Hepatocyte (in vitro differentiated cells): Measurements from ENCODE around the gene CT47C1. TPM values are rescaled to one million over a fixed set of nuclear protein-coding genes. Genes with fewer than 3 reads are reported as not detected.

Experiments used
- DNase-seq: peaks from one replicate; pipeline ENCODE4 v3.0.0-alpha.2; 2016; ENCODE audit warnings: low spot score
- H2AFZ ChIP-seq: fragments of 200-600 bp; sonication (generic); 2 replicates; pipeline ENCODE4 v1.6.0; 2016; ENCODE audit warnings: antibody characterized with exemption, mild to moderate bottlenecking
- H3K27ac ChIP-seq: fragments of 200-600 bp; sonication (generic); 2 replicates; pipeline ENCODE4 v1.5.1; 2016; ENCODE audit warnings: mild to moderate bottlenecking
- H3K27me3 ChIP-seq: fragments of 200-600 bp; sonication (generic); 2 replicates; pipeline ENCODE4 v1.6.1; 2016
- H3K36me3 ChIP-seq: fragments of 200-600 bp; sonication (generic); replicated peaks from 2 replicates; pipeline ENCODE4 v1.5.1; 2016; ENCODE audit warnings: low read depth; ENCODE audit not compliant: insufficient read depth
- H3K4me1 ChIP-seq: fragments of 200-600 bp; sonication (generic); 2 replicates; pipeline ENCODE4 v1.5.1; 2016; ENCODE audit warnings: mild to moderate bottlenecking, moderate library complexity; ENCODE audit not compliant: insufficient read depth
- H3K4me2 ChIP-seq: fragments of 200-600 bp; sonication (generic); 2 replicates; pipeline ENCODE4 v1.6.0; 2016
- H3K4me3 ChIP-seq: fragments of 200-600 bp; sonication (generic); 2 replicates; pipeline ENCODE4 v1.5.1; 2016; ENCODE audit warnings: mild to moderate bottlenecking
- H3K79me2 ChIP-seq: fragments of 200-600 bp; sonication (generic); 2 replicates; pipeline ENCODE4 v1.6.0; 2017; ENCODE audit warnings: mild to moderate bottlenecking
- H3K9me2 ChIP-seq: fragments of 200-600 bp; sonication (generic); replicated peaks from 2 replicates; pipeline ENCODE4 v1.6.0; 2017; ENCODE audit warnings: mild to moderate bottlenecking; ENCODE audit not compliant: insufficient read depth
- H3K9me3 ChIP-seq: fragments of 200-600 bp; sonication (generic); 2 replicates; pipeline ENCODE4 v1.5.1; 2016; ENCODE audit warnings: low read depth, mild to moderate bottlenecking
- H4K20me1 ChIP-seq: fragments of 200-600 bp; sonication (generic); 2 replicates; pipeline ENCODE4 v1.6.0; 2016; ENCODE audit warnings: mild to moderate bottlenecking; ENCODE audit not compliant: insufficient read depth, poor library complexity, severe bottlenecking
- CTCF ChIP-seq: fragments of 200-600 bp; sonication (generic); IDR thresholded peaks from 2 replicates; pipeline ENCODE4 v1.5.1; 2016; ENCODE audit warnings: antibody characterized with exemption, mild to moderate bottlenecking; ENCODE audit not compliant: poor library complexity
- EZH2 ChIP-seq: fragments of 200-600 bp; sonication (generic); IDR thresholded peaks from 2 replicates; pipeline ENCODE4 v1.6.1; 2016; ENCODE audit warnings: antibody characterized with exemption, mild to moderate bottlenecking, borderline replicate concordance
- EZH2phosphoT487 ChIP-seq: fragments of 200-600 bp; sonication (generic); IDR thresholded peaks from one replicate; pipeline ENCODE4 v1.6.1; 2018; ENCODE audit warnings: antibody characterized with exemption, mild to moderate bottlenecking, low read depth, moderate library complexity; ENCODE audit not compliant: unreplicated experiment, severe bottlenecking
- WGBS: methylation state at CpG from one replicate; pipeline ENCODE4 v1.1.6; 2016; ENCODE audit warnings: low lambda C conversion rate; ENCODE audit errors: missing lambda C conversion rate; 5-methylcytosine and 5-hydroxymethylcytosine counted together
- polyA plus RNA-seq: library from polyadenylated mRNA; unstranded; fragments of >200 nt; fragmentation: Nextera tagmentation; extraction: Ambion mirVana; gene quantifications from 2 replicates; pipeline ENCODE4 v1.2.1, GENCODE V29; 2016
- total RNA-seq: library from RNA; depleted of rRNA; stranded (reverse); fragments of >200 nt; gene quantifications from 2 replicates; pipeline ENCODE4 v1.2.3, GENCODE V29; 2014

CT47C1 gene
- total and polyA plus RNA-seq, 2 experiments from 2014 or later: not detected

GRCh38 chrX:119082278-119082677, 9.5 kb downstream of the CT47C1 start:
- TF ChIP-seq EZH2phosphoT487 (no peak), EZH2 (no peak), CTCF (no peak)
- Histone ChIP-seq H3K9me3 (no peaks in the 10 kb centered on the region), H3K4me2 (no peak overlapping the region), H3K4me1 (no peaks in the 10 kb centered on the region), H3K27me3 (no peaks in the 10 kb centered on the region), H3K4me3 (no peak overlapping the region), H4K20me1 (no peaks in the 10 kb centered on the region), H2AFZ (no peak overlapping the region), H3K9me2 (no peaks in the 10 kb centered on the region), H3K79me2 (no peaks in the 10 kb centered on the region), H3K36me3 (no peaks in the 10 kb centered on the region), H3K27ac (no peak overlapping the region)
- no peak for DNase-seq
- 59% methylated on average over 1 of the region's 1 CpG for WGBS

- H3K4me2 ChIP-seq: no peak overlapping the region
- TF ChIP-seq EZH2phosphoT487 (no peak), EZH2 (no peak), CTCF (no peak)
- no peaks in the 10 kb centered on the region for H3K9me3 ChIP-seq
- 74% methylated on average over 3 of the region's 3 CpGs for WGBS
- DNase-seq: no peak
- no peaks in the 10 kb centered on the region for H3K36me3 ChIP-seq
- H3K4me1 ChIP-seq: no peaks in the 10 kb centered on the region
- no peaks in the 10 kb centered on the region for H3K79me2 ChIP-seq
- no peak overlapping the region for H3K4me3 ChIP-seq
- no peak overlapping the region for H3K27ac ChIP-seq
- H3K9me2 ChIP-seq: no peaks in the 10 kb centered on the region
- no peaks in the 10 kb centered on the region for H3K27me3 ChIP-seq
- H4K20me1 ChIP-seq: no peaks in the 10 kb centered on the region
- H2AFZ ChIP-seq: no peak overlapping the region
Measured at GRCh38 chrX:119084766-119085165, 12.0 kb downstream of the CT47C1 start.

- TF ChIP-seq EZH2: no peak
- TF ChIP-seq CTCF: no peak
- no peak for TF ChIP-seq EZH2phosphoT487
- no peaks in the 10 kb centered on the region for H3K79me2 ChIP-seq
- no peak overlapping the region for H2AFZ ChIP-seq
- no peak overlapping the region for H3K27ac ChIP-seq
- no peaks in the 10 kb centered on the region for H3K9me3 ChIP-seq
- no peak overlapping the region for H3K4me3 ChIP-seq
- H3K36me3 ChIP-seq: no peaks in the 10 kb centered on the region
- no peaks in the 10 kb centered on the region for H3K4me1 ChIP-seq
- 78% methylated on average over 1 of the region's 1 CpG for WGBS
- no peaks in the 10 kb centered on the region for H3K9me2 ChIP-seq
- no peaks in the 10 kb centered on the region for H4K20me1 ChIP-seq
- DNase-seq: no peak
- H3K27me3 ChIP-seq: no peaks in the 10 kb centered on the region
- no peak overlapping the region for H3K4me2 ChIP-seq
Measured at GRCh38 chrX:119087121-119087520, 14.3 kb downstream of the CT47C1 start.

GRCh38 chrX:119089619-119090018, 16.8 kb downstream of the CT47C1 start:
- TF ChIP-seq EZH2 (no peak), CTCF (no peak), EZH2phosphoT487 (no peak)
- Histone ChIP-seq H3K79me2 (no peaks in the 10 kb centered on the region), H3K4me1 (no peaks in the 10 kb centered on the region), H3K9me3 (no peaks in the 10 kb centered on the region), H3K27me3 (no peaks in the 10 kb centered on the region), H2AFZ (no peak overlapping the region), H3K4me3 (no peak overlapping the region), H3K27ac (no peak overlapping the region), H3K9me2 (no peaks in the 10 kb centered on the region), H3K36me3 (no peaks in the 10 kb centered on the region), H3K4me2 (no peak overlapping the region), H4K20me1 (no peaks in the 10 kb centered on the region)
- WGBS: 82% methylated on average over 1 of the region's 1 CpG
- no peak for DNase-seq
